Gastroesophageal sphincter (tissue), 2 donors: ENCODE measurements around the gene ZNF555.

Experiments used
- POLR2A ChIP-seq, 2 donors: fragments of 450-650 bp; IDR thresholded peaks; one replicate each; pipeline ENCODE4 v1.6.1; 2017; ENCODE audit warnings: antibody characterized with exemption in 2 of 2, mild to moderate bottlenecking in 2 of 2, moderate library complexity in 1 of 2
- POLR2AphosphoS5 ChIP-seq: sonication (generic); formaldehyde crosslinking; IDR thresholded peaks from one replicate; pipeline ENCODE4 v1.6.1; 2017; ENCODE audit warnings: antibody characterized with exemption

GRCh38 chr19:2798733-2799132, 42.5 kb upstream of the ZNF555 start:
- TF ChIP-seq POLR2A (IDR thresholded peaks at IDR 0.05) (no peak), POLR2AphosphoS5 (no peak)
